ENCODE data around the gene ARHGAP6. TPM values are rescaled to one million over a fixed set of nuclear protein-coding genes. Genes with fewer than 3 reads are reported as not detected.

The ARHGAP6 gene
- total and polyA plus RNA-seq, 2 of the 13 experiments (the other 11 are each of a cell fraction or from before 2014, with no cell fraction given) = 0.11 TPM; not detected in 1

- Histone ChIP-seq H3K4me2 (ENCODE audit: low read depth, low read length) (no peak overlapping the region), H3K4me1 (ENCODE audit: insufficient read depth, low read length) (no peaks in the 10 kb centered on the region), H3K27ac (ENCODE audit: extremely low read length, insufficient read depth, low read length) (no peak overlapping the region), H3K79me2 (ENCODE audit: insufficient read depth, low read length) (no peaks in the 10 kb centered on the region), H3K4me3 (replicated peaks in 1 of 3; ENCODE audit: insufficient read depth in 1 of 3, low read depth in 2 of 3, low read length in 3 of 3) (no peak overlapping the region), H4K20me1 (ENCODE audit: insufficient read depth, low read length) (no peaks in the 10 kb centered on the region), H3K9me3 (ENCODE audit: low read length) (no peaks in the 10 kb centered on the region), H2AFZ (ENCODE audit: low read length) (no peak overlapping the region), H3K27me3 (ENCODE audit: control insufficient read depth in 1 of 2, insufficient read depth in 2 of 2, low read length in 2 of 2) (no peaks in the 10 kb centered on the region), H3K36me3 (replicated peaks in 1 of 2; ENCODE audit: control insufficient read depth in 1 of 2, insufficient read depth in 2 of 2, low read length in 2 of 2) (no peaks in the 10 kb centered on the region), H3K9ac (ENCODE audit: insufficient read depth, low read depth, low read length) (no peak overlapping the region)
- DNase-seq (ENCODE audit: low spot score) = peak; percentile 24
- ChIA-PET POLR2A (no interaction called here), CTCF (ENCODE audit: low intra/inter-chr PET ratio, low total read pairs) (interaction anchor here (1.4 kb wide), 1 partner anchor 26 kb away, joined by 6 read pairs; no protein-coding TSS in a partner anchor)
- intact Hi-C loops (cut with micrococcal nuclease; ENCODE audit: unreplicated experiment) (no loop called here), in situ Hi-C loops (cut with HindIII; ENCODE audit: extremely low pct_ligation_motif_present, low pct_unique_long_range_greater_than_20kb) (no loop called here)
- peak; percentile 79 for FAIRE-seq
- WGBS (ENCODE audit: low lambda C conversion rate) = 19% methylated on average over 4 of the region's 4 CpGs
- ATAC-seq = peak; percentile 50; the same call in 1 of the 3 replicates
- BruUV-seq (replicated peaks) = no TSS peak
- no peak for TF ChIP-seq HDAC1 (CRISPR knock-in tag; IDR thresholded peaks at IDR 0.05)
- TF ChIP-seq CENPT (CRISPR knock-in tag; IDR thresholded peaks at IDR 0.05; ENCODE audit: low read depth) = no peak
- no peak for TF ChIP-seq ZNF639 (CRISPR knock-in tag; conservative IDR thresholded peaks at IDR 0.05)
- TF ChIP-seq, protein P1, sequence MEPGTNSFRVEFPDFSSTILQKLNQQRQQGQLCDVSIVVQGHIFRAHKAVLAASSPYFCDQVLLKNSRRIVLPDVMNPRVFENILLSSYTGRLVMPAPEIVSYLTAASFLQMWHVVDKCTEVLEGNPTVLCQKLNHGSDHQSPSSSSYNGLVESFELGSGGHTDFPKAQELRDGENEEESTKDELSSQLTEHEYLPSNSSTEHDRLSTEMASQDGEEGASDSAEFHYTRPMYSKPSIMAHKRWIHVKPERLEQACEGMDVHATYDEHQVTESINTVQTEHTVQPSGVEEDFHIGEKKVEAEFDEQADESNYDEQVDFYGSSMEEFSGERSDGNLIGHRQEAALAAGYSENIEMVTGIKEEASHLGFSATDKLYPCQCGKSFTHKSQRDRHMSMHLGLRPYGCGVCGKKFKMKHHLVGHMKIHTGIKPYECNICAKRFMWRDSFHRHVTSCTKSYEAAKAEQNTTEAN (CRISPR knock-in tag; conservative IDR thresholded peaks at IDR 0.05) = no peak
- TF ChIP-seq JUND (CRISPR knock-in tag; IDR thresholded peaks at IDR 0.05) = no peak
- no peak for TF ChIP-seq ZSCAN22 (CRISPR knock-in tag; IDR thresholded peaks at IDR 0.05)
- no peak for TF ChIP-seq ZIK1 (CRISPR knock-in tag; IDR thresholded peaks at IDR 0.05; ENCODE audit: borderline replicate concordance, low read depth)
- no peak for TF ChIP-seq HOXD1 (CRISPR knock-in tag; IDR thresholded peaks at IDR 0.05)
- TF ChIP-seq CEBPG (CRISPR knock-in tag; IDR thresholded peaks at IDR 0.05) = 0 out of 2 replicates have a peak, but pooled peaks have one; percentile 18
- TF ChIP-seq CEBPB (IDR thresholded peaks at IDR 0.05; ENCODE audit: borderline replicate concordance, low read depth, low read length) = peak; percentile 26; the same call in 1 of the 2 replicates
- no peak for TF ChIP-seq HBP1 (CRISPR knock-in tag; IDR thresholded peaks at IDR 0.05; ENCODE audit: low read depth)
- TF ChIP-seq, protein P2, sequence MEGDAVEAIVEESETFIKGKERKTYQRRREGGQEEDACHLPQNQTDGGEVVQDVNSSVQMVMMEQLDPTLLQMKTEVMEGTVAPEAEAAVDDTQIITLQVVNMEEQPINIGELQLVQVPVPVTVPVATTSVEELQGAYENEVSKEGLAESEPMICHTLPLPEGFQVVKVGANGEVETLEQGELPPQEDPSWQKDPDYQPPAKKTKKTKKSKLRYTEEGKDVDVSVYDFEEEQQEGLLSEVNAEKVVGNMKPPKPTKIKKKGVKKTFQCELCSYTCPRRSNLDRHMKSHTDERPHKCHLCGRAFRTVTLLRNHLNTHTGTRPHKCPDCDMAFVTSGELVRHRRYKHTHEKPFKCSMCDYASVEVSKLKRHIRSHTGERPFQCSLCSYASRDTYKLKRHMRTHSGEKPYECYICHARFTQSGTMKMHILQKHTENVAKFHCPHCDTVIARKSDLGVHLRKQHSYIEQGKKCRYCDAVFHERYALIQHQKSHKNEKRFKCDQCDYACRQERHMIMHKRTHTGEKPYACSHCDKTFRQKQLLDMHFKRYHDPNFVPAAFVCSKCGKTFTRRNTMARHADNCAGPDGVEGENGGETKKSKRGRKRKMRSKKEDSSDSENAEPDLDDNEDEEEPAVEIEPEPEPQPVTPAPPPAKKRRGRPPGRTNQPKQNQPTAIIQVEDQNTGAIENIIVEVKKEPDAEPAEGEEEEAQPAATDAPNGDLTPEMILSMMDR (CRISPR knock-in tag; IDR thresholded peaks at IDR 0.05) = peak; percentile 45
- TF ChIP-seq, protein P3, sequence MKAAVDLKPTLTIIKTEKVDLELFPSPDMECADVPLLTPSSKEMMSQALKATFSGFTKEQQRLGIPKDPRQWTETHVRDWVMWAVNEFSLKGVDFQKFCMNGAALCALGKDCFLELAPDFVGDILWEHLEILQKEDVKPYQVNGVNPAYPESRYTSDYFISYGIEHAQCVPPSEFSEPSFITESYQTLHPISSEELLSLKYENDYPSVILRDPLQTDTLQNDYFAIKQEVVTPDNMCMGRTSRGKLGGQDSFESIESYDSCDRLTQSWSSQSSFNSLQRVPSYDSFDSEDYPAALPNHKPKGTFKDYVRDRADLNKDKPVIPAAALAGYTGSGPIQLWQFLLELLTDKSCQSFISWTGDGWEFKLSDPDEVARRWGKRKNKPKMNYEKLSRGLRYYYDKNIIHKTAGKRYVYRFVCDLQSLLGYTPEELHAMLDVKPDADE (CRISPR knock-in tag; IDR thresholded peaks at IDR 0.05) = no peak
- TF ChIP-seq RNF2 (conservative IDR thresholded peaks at IDR 0.05; ENCODE audit: low read depth) = no peak
- TF ChIP-seq PPARG (CRISPR knock-in tag; conservative IDR thresholded peaks at IDR 0.05) = no peak
- no peak for TF ChIP-seq ZNF576 (CRISPR knock-in tag; IDR thresholded peaks at IDR 0.05)
Observed at GRCh38 chrX:11558972-11559371, 106.7 kb downstream of the ARHGAP6 start.

All from HepG2 (cell line).